PFSK-1 (cell line): ENCODE measurements around the gene MTCH1.

ENCODE experiments used
- FOXP2 ChIP-seq: optimal IDR thresholded peaks from 2 replicates; pipeline ENCODE3; 2011; ENCODE audit warnings: borderline replicate concordance, control low read depth, inconsistent platforms; ENCODE audit not compliant: insufficient read depth; ENCODE audit errors: extremely low read length, extremely low read depth
- POLR2AphosphoS5 ChIP-seq: IDR thresholded peaks from 2 replicates; pipeline ENCODE4 v1.6.1; 2012; ENCODE audit warnings: low read depth, mild to moderate bottlenecking, control low read depth, low read length, moderate library complexity
- REST ChIP-seq, 2 experiments: IDR thresholded peaks; 2 replicates each; pipeline versions ENCODE4 v1.6.1 to v1.8.0; 2011 to 2012; ENCODE audit warnings: low read depth in 2 of 2, low read length in 2 of 2, control low read depth in 1 of 2, inconsistent platforms in 1 of 2, mild to moderate bottlenecking in 1 of 2, moderate library complexity in 1 of 2; ENCODE audit not compliant: insufficient read depth in 1 of 2
- SIN3A ChIP-seq: IDR thresholded peaks from 2 replicates; pipeline ENCODE4 v1.6.1; 2012; ENCODE audit warnings: mild to moderate bottlenecking, low read length, moderate library complexity, borderline replicate concordance; ENCODE audit not compliant: insufficient read depth
- TAF1 ChIP-seq: IDR thresholded peaks from 2 replicates; pipeline ENCODE4 v1.6.1; 2012; ENCODE audit warnings: low read length, control low read depth, borderline replicate concordance; ENCODE audit not compliant: insufficient read depth

The MTCH1 gene

GRCh38 chr6:37005061-37005810 is 19.2 kb upstream of the MTCH1 start, which contains the start of gene FGD2:
Gene FGD2 (plus strand): TSS chr6:37005655. CDS start chr6:37005818, 163 bp downstream.
- TF ChIP-seq SIN3A (no peak), POLR2AphosphoS5 (no peak), REST (IDR thresholded peaks at IDR 0.05; ENCODE audit: insufficient read depth in 1 of 2, low read depth in 2 of 2, low read length in 2 of 2) (no peak)

GRCh38 chr6:37004044-37004980 is 18.3 kb upstream of the MTCH1 start:
- TF ChIP-seq TAF1 (no peak), REST (IDR thresholded peaks at IDR 0.05; ENCODE audit: insufficient read depth in 1 of 2, low read depth in 2 of 2, low read length in 2 of 2) (no peak), POLR2AphosphoS5 (no peak), FOXP2 (no peak), SIN3A (no peak)

GRCh38 chr6:36999751-37000125 is 13.7 kb upstream of the MTCH1 start:
- TF ChIP-seq REST (IDR thresholded peaks at IDR 0.05; ENCODE audit: insufficient read depth in 1 of 2, low read depth in 2 of 2, low read length in 2 of 2) (no peak), FOXP2 (no peak), SIN3A (no peak), POLR2AphosphoS5 (no peak), TAF1 (no peak)

GRCh38 chr6:36999061-36999750 is 13.2 kb upstream of the MTCH1 start:
- TF ChIP-seq FOXP2 (no peak), REST (IDR thresholded peaks at IDR 0.05; ENCODE audit: insufficient read depth in 1 of 2, low read depth in 2 of 2, low read length in 2 of 2) (no peak), SIN3A (no peak), TAF1 (no peak), POLR2AphosphoS5 (no peak)
